ENCODE measurements around the gene SALL2.
A peak's percentile ranks its signal among the peaks of the same experiment; 100 is the strongest.

SALL2 gene

DNA sequence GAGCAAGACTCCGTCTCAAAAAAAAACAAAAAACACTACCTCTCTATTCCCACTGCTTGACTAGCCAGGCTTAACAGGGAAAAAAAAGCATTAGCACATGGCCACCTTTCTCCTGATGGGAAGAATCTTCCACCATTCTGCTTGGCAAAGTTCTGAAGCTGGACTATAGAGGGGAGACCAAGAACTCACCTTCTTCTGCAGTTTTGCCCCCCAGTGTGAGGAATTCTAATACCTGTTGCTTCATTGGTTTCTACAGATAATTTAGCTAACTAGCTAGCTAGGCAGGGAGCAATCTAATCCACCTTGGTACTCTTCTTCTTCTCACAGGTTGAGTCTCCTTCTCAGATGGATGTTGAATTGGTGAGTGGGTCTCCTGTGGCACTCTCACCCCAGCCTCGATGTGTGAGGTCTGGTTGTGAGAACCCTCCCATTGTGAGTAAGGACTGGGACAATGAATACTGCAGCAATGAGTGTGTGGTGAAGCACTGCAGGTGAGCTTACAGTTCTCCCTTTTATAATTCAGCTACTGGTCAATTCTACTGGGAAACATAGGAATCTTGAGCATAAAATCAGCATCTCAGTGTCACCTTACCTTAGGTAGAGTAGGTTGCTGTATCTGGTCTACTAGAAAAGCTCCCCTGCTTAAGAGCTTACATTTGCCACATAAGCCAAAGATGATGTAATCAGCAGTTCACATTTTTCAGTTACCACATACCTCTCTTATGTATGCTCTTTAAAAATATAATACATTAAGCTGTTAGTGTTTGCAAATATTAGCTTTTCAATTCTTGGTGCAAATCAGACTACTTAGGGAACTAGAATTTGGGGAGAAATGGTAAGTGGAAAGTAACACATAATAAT, 31.0 kb downstream of the SALL2 start:
- DNase-seq (ENCODE audit: low read depth in 2 of 2) = no peak

DNA sequence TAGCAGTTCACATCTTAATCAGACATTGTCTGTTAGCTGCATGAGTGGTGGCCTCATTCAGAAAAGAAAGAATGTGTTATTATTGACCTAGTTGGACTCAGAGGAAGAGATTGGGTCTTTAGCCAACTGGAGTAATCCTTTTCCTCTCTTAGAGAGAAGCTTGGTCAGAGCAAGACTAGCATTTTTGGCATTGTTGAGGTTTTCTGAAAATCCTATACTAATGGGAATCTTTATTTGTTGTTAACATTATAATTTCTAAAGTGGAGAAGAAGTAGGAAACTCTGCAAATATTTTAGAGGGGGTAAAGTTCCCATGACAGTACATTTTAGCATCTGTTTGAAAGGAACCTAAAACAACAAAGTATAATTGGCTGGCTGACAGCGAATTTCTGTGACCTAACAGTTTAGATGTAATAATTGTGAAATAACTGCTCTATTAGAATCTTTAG, 39.5 kb downstream of the SALL2 start:
- DNase-seq (ENCODE audit: low read depth in 2 of 2) = peak; percentile 60 to 62

DNA sequence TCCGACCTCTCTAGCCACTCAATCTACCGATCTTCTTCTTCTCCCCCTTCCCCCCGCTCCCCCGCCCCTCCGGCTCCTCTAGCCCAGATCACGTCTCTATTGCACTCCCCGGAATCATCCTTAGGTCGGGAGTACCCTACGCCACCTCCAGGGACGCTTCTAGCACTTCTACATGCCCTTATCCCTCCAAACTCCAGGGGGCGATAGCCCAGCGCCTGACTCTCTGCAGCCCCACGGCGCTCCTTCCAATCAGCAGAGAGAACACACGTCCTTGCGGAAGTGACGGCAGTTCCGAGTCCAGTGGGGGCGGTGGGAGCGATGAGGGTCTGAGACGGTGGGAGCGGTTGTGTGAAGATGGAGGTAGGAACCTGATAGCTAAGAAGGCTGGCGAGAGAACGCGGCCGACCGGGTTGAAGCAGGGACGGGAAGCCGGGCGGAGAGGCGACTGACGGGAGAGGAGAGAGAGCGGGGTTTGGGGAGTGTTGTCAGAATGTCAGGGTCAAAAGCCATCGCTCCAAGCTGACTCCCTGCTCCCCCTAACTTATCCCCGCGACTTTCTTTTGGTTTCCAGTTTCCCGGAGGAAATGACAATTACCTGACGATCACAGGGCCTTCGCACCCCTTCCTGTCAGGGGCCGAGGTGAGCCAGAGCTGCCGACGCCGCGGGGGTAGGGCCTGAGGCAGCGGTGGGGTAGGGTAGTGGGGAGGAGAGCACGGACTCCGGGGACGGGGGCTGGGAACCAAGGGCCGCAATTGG, 49.0 kb downstream of the SALL2 start, which contains the start of the genes RAB2B and TOX4:
Gene RAB2B, minus strand, starts transcription at position 35 of the 757 bp plus-strand sequence. CDS start 87 bp downstream, outside the sequence.
Gene TOX4, plus strand, starts transcription at position 271 of the 757 bp plus-strand sequence. Its CDS starts 84 bp downstream, at position 355.
- DNase-seq (ENCODE audit: low read depth in 2 of 2) = peak; percentile 97

DNA sequence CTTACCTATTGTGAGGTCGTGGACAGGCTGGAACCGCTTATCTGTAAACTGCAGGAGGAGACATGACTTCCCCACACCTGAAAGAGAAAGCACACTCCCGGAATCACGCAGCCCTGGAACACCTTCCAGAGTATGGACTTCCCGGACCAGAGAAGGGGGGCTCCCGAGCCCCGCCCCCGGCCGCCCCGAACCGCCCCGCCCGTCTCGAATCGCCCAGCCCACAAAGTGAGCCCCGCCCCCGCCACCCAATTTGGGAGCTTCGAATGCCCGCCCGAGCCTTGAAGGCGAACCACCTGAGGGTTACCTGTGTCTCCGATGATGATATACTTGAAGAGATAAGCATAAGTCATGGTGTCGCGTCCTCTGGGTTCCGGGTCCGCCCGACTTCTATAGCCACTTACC, 49.6 kb downstream of the SALL2 start:
- peak in 1 of 2 experiments; percentile 28 for DNase-seq (ENCODE audit: low read depth in 2 of 2)

DNA sequence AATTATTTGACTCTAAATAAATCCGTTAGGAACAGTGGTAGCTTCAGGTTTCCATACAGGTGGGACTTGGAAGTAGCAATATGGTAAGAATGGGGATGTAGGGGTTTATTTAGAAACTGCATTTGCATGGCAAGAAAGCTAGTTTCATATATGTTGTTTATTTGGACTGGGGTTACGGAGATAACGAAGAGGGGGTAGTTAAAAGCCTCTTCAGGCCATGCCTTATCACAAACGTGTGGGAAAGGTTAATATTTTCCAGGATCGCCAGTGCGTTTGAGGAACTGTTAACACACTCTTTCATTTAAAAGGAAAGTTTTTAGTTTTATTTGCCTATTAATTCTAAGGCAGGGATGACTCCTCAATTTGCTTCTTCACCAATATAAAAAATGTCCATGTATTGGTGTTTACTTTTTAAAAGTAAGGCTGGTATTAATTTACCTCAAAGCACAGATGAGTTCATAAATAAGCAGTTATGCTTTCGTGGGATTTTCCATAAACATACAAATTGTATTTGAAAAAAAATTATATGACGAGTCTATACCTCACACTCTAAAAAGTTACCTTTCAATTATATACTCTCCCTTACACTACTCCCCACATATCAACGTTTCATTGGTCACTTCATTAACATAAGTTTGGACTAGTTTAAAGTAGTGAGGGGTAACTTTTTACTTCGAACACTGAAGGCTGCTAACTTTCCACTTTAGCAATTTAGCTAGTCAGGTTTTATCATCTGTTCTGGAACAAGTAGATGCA, 50.2 kb downstream of the SALL2 start:
- no peak for DNase-seq (ENCODE audit: low read depth in 2 of 2)
